Measurements from ENCODE around the gene DCAF15.

Gene DCAF15

DNA sequence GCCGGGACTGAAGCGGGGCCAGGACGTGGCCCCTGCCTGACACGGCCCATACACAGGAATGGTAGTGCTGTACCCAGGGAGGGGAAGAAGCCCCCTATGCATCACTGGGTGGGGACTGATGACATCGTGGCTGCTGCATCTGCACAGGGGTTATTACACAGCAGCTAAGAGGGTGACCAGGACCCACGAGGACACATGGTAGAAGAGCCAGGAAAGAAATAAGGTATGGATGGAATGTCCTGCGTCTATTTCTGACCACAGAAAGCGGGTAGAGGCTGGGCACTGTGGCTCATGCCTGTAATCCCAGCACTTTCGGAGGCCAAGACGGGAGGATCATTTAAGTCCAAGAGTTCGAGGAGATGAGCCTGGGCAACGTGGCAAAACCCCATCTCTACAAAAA lies 24.1 kb downstream of the DCAF15 start:
- DNase-seq (ENCODE audit: low read depth): no peak

DNA sequence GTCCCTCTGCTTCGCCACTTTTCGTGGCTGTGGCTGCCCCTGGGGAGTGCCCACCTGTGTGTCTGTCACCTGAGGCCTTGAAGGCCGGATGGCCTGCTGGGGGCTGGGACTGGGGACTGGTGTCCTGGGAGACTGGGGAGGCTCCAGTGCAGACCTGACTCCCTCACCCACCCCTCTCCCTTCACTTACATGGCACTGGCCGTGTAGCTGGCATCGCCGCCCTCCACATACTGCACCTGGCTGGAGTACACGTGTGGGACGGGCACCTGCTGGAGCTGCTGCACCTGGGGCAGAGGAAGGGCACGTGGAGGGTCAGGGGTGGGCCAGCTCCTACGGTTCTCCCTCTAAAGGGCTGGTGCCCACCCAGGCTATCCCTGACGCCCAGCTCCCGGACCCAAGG lies 25.5 kb downstream of the DCAF15 start:
- no peak for DNase-seq (ENCODE audit: low read depth)

DNA sequence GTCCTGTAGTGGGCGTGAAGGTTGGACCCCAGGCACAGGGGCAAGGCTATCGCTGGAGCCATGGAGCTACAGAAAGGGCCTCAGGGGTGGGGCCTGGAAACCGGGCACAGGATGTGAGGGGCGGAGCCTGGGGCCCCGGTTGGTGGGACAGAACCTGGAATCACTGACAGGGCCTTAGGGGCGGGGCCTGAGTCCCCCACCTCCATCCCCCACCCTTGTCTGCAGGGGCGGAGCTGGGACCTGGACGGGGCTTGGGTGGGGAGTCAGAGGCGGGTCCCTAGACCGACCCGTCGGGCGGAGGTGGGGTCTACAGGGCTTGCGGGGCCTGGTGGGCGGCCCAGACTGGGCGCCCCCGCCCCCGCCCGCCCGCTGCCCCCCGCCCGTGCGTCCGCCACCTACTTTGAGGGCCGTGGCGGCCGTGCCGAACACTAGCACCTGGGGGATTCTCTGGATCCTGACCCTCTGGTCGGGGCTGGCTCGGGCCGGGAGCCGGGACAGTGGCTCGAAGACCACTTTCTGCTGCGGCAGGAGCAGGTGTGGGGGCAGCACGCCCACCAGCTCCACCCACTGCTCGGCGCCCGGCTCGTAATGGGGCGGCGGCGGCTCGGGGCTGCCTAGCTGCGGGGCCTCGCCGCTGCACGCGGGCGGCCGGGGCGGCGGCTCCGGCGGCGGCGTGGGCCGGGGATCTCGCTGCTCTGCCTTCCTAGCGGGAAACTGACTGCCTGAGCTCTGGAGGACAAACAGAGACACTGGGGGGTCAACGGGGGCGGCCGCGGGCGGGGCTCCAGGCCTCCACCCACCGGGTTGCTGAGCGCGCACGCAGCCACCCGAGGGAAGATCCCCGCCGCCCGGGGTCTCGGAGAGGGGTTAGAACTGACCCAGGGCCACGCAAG lies 26.3 kb downstream of the DCAF15 start:
- no peak for DNase-seq (ENCODE audit: low read depth)

DNA sequence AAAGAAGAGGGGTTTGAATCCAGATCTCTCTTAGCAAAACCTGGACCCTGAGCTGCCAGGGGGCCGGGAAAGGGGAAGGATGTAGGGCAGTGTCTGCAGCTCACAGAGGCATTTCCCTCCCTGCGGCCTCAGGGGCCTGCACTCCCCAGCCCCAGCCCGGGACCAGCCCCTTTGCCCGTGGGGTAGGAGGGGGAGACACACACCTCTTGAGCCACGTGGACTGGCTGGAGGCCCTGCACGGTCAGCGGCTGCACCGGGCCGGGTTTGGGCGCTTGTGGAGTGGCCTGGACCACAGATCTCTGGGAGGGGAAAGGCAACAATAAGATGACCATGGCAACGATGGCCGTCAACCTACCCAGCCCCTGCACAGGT lies 26.9 kb downstream of the DCAF15 start:
- DNase-seq (ENCODE audit: low read depth): no peak

DNA sequence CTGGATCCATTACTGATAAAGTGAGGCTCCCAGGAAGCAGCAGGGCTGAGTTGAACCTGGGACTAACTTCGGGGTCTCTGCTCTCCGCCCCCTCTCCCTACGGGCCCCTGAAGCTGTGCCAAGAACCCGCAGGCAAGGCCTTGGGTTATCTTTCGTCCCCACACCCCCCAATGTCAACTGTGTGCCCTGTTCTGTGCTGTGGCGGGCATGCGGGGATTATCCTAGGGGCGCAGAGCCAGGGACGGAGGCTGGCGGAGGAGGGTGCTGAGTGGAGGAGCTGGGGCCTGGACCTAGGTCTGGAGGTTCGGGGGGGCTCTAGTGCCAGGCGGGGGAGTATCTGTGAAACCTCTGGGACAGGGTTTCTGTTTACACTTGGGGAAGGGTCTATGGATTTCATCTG lies 27.4 kb downstream of the DCAF15 start:
- DNase-seq (ENCODE audit: low read depth): no peak

DNA sequence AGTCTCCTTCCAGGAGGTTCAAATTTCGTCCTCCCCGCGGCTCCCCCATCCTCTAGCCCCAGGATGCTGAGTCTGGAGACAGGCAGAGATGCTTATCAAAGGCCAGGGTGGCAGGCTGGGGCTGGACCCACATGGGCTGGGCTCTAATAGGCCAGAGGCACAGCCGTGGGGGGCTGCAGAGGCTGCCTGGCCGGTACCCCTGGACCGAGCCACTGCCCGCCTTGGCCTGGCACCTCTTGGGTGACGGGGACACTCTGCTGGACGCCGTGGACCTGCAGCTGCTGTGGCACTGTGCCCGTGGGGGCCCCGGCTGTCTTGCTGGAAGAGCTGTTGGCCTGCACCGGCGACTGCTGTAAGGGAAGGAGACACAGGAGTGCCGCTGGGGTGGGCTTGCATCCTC lies 28.0 kb downstream of the DCAF15 start:
- no peak for DNase-seq (ENCODE audit: low read depth)

DNA sequence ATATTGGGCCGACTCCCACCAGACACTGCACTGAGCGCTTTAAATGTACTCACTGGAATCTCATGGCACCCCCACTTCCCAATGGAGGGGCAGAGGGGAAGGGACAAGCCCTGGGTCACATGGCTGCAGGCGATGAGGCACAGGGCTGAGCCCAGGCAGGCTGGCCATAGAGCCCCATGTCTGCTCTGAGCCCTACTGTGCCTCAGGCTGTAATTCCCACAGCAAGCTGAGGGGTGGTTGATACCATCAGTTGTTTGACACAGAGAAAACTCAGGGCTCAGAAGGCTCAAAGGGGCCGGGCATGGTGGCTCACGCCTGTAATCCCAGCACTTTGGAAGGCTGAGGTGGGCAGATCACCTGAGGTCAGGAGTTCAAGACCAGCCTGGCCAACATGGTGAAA lies 28.7 kb downstream of the DCAF15 start:
- no peak for DNase-seq (ENCODE audit: low read depth)

DNA sequence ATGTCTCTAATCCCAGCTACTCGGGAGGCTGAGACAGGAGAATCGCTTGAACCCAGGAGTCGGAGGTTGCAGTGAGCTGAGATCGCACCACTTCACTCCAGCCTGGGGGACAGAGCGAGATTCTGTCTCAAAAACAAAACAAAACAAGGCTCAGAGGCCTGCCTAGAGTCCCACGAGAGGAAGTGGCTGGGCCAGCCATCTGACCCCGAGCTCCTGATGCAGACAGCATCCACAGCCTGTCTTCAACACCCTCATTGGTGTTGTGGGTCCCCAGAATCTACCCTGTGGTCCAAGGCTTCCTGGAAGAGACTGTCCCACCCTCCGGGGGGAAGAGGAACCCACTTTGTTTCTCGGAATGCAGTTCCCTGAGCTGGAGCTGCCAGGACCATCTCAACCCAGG lies 29.2 kb downstream of the DCAF15 start:
- DNase-seq (ENCODE audit: low read depth): no peak

DNA sequence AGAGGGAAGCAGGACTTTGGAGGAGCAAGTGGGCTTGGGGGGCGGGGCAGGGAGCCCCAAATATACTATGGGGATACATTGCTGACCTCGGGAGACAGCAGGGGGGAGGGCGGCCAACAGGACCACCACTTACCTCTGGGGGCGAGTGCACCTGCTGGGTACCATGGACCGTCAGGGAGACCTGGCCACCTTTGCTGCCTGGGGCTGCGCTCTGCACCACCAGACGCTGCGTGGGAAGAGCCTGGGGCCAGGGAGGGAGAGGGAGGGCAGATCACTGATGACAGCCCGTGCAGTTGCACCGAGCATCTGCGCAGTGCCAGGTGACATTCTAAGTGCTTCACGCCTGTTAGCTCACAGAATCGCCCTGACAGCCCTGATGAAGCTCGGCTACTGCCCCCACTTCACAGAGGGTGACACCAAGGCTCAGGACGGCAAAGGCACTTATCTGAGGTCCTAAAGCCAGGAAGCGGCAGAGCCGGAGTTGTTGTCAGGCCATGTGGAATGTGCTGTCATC lies 29.7 kb downstream of the DCAF15 start:
- no peak for DNase-seq (ENCODE audit: low read depth)

DNA sequence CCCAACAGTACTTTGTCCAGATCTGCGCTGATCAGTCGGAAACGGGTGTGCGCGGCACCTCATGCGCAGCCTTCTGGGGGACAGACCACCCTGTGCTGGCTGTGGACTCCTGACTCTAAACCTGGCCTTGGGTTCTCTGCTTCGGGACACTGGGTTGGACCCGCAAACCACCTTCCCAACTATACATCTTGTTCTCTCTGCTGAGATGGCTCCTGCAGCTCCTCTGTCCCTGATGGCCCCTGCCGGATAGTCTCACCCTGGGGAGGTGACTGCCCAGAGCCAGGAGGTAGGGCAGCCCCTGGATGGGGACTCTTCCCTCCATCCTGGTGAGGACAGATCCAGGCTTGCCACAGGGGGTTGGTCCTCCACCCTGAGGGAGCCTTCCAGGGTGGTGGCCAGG lies 30.5 kb downstream of the DCAF15 start:
- no peak for DNase-seq (ENCODE audit: low read depth)

DNA sequence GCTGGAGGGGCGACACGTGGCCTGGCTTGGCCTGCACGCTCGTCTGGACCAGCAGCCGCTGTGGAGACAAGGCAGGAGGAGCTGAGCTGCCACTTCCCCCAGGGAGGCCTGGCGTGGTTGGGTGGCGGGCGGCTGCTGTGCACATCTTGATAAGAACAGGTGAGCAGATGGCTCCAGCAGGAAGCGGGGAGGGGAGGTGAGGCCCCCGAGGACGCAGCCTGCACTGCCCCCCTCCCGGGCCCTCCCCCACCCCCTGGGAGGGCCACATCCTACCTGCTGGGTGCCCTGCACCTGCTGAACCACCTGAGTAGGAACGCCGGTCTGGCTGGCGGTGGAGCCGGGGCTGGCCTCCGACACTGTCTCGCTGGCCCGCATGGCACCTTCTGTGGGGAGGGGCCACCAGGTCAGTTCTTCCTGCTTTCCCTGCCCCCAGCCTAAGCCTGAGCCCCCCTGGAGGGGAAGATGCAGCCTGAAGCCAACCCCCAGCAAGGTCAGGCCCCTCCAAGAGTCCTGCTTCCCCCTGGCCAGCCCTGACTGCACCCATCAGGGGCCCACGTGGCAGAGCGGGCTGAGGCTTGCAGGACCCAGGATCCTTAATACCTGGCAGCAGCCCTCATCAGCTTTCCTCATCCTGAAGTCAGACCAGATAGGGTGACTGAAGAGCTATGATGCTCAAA lies 31.0 kb downstream of the DCAF15 start:
- DNase-seq (ENCODE audit: low read depth): no peak

DNA sequence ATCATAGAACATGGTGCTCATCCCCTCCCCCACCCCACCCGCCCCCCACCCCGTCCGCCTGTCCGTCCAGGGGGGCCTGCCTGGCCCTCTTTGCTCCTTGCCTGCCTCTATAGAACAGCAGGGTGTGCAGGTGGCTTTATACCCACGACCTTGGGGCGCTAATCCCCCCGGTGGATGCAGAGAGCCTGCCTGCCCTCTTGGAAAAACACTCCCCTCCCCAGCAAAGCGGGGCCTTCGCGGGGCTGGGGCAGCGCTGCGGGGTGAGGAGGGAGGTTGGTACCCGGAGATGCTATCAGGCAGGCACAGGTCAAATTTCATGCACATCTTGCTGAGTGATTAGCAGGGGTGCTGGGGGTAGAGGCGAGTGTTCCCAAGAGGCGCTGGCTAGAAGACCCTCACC lies 31.9 kb downstream of the DCAF15 start:
- no peak for DNase-seq (ENCODE audit: low read depth)

DNA sequence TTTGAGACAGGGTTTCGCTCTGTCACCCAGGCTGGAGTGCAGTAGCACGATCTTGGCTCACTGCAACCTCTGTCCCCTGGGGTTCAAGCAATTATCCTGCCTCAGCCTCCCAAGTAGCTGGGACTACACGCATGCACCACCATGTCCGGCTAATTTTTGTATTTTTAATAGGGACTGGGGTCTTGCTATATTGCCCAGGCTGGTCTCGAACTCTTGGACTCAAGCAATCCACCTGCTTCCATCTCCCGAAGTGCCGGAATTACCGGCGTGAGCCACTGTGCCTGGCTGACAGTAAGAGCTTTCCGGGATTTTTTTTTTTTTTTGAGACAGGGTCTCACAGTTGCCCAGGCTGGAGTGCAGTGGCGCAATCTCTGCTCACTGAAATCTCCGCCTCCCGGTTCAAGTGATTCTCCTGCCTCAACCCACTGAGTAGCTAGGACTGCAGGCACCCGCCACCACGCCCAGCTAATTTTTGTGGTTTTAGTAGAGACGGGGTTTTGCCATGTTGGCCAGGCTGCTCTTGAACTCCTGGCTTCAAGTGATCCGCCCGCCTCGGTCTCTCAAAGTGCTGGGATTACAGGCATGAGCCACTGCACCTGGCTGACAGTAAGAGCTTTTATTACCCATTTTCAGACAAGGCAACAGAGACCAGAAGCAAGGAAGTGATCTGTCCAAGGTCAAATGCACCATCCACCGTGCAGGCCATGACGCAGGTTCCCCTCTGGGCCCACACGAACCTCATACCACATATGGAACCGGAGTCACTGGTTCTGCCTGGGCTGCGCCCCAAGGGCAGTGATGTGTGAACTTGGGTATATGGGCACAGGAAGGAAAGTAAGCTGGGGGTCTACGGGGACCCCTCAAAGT lies 32.8 kb downstream of the DCAF15 start:
- no peak for DNase-seq (ENCODE audit: low read depth)

DNA sequence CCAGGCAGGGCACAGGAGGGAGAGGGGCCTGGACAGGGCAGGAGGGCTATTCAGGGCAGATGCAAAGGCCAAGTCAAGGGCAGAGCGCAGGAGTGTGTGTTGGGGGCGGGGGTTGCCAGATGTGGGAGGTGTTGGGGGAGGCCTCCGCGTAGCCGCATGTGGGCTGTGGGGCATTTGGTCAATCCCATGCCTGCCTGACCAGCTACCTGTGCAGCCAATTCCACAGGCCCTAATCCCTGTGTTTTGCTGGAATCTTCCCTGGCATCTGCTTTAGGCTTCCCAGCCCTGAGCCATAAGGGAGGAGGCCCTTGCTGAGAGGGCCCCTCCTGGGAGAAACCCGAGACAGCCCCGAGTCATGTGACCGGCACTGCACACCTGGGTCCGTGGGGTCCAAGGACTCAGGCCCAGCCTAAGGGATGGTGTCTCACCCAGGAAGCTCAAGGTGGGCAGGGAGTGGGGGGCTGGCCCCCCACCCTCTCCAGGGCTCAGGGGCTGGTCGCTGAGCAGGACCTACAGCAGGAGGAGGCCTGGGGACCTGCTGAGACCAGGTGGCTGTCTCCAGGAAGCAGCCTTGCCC lies 33.5 kb downstream of the DCAF15 start:
- DNase-seq (ENCODE audit: low read depth): no peak

DNA sequence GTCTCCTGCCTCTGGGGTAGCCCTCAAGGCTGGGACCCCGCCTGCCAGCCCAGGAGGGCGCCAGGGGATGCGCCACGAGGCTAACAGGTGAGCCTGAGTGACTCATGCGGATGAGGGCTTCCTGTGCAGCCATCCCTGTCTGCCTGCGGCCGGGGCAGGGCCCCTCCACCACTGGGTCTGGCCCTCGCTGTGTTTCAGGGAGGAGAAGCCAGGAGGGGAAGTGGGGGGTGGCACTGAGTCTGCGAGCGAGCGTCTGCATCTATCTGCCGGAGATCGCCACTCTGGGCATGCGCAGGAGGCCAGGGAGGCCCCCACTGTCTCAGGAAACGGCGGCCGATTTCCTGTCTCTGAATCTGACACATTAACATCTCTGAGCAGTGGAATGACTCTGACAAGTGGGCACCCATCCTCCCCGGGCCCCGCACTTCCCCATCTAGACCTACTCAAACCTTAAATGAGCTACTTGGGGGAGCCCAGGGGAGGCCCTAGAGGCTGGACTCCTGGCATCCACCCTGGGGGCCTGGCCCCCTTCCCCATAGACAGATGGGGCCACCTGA lies 34.1 kb downstream of the DCAF15 start:
- DNase-seq (ENCODE audit: low read depth): peak; percentile 98

DNA sequence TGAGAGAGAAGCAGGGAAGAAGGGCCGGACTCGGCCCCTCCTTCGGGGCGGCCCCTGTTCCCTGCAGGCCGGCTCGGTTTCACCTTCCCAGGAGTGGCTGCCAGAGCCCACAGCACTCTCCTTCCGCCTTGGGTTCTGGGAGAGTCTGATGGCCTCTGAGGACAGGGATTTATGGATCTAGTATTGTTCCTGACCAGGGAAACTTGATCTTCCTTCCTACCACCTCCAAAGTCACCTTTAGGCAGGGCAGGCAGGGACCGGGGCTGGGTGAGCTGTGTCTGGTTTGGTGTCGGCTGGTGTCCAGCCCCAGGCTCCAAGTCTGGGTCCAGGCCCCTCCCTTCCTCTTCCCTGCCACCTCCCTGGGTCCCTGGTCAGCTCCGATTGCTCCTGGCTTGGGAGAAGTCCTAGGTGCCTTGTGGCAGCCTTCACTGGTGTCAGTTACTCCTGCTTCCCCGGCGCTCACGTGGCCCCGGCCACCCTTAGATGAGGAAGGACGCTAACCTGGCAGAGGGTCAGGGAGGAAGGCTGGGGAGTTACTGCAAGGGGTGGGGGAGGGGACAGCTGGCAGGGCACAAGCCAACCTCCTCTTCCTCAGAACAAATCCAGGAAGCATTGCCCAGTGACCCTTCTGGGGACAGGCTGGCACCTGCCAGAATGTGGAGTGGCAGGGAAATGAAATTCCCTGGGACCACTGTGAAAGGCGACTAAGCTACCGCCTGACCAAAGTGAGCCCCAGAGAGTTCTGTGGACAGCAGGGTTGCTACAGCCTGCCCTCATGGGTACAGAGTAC lies 35.0 kb downstream of the DCAF15 start:
- DNase-seq (ENCODE audit: low read depth): no peak

DNA sequence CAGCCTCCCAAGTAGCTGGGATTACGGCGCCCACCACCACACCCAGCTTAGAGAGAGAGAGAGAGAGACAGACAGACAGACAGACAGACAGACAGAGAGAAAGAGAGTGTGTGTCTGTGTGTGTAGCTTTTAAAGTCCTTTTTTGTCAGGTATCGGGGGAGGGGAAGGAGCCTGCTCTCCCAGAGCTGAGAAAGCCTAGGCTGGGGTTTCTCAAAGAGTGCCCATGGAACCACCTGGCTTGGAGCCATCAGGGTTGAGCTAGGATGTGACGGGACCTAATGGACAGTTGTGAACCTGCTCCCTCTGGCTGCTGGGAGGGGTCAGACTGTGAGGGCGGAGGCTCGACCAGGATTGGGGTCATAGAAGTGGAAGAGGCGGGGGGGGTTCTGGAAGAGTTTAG lies 37.2 kb downstream of the DCAF15 start:
- no peak for DNase-seq (ENCODE audit: low read depth)

DNA sequence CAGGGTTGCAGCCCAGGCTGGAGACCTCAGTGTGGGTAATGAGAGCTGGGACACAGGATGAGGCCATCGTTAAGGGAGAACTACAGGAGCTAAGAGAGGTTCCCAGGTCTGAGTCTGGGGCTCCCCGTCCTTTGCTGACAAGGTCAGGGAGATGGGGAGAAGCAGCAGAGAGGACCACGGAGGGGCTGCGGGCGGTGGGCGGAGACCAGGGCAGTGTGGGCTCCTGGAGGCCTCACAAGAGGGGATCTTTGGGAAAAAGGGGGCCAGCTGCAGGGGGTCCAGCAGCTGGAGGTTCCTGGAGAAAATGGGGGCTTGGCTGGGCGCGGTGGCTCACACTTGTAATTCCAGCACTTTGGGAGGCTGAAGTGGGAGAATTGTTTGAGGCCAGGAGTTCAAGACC lies 37.8 kb downstream of the DCAF15 start:
- no peak for DNase-seq (ENCODE audit: low read depth)

DNA sequence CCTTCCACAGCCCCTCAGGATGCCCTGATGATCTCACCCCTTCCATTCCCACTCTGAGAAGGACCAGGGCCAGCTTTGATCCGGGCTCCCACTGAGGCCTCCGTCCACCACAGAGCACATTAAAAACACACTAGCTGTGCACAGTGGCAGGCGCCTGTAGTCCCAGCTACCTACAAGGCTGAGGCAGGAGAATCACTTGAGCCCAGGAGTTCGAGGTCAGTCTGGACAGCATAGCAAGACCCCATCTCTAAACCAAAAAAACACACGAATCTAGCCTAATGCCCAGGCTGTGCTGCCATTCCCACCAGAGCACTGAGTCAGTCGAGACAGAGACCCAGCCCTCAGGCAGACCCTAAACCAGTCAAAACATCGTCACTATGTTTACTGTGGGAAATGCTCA lies 39.7 kb downstream of the DCAF15 start:
- DNase-seq (ENCODE audit: low read depth): no peak

DNA sequence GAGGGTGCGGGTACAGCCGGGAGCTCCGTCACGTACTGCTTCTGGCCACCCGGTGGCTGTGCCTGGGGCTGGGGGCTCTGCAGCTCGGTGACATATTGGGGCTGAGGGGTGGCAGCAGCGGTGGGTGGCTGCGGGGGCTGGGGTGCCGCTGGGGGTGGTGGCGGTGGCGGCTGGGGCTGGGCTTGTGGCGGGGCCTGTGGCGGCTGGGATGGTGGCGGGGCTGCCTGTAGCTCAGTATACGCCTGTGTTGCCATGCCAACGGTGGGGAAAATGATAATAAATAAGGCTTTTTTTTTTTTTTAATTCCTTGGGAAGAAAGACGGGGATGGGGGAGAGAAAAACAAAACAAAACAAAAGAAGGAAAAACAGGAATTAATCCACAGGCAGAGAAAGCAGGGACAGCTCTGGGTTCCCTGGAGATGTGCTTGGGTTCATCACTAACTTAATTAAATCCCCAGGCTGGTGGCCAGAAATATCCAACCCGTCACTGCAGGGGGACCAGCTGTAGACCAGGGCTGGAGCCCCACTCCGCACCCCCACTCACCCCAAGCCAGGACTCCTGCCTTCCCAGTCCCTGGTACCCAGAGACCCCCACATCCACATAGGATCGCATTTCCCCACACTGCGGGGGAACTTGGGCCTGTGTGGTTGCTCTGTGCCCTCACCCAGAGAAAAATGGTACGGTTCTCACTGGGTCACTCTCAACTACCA lies 41.4 kb downstream of the DCAF15 start:
- DNase-seq (ENCODE audit: low read depth): no peak

Measured in stimulated activated CD4-positive, alpha-beta T cell treated with anti-CD3 and anti-CD28 coated beads, Interleukin-2, amount 100 ng/mL, for 4 hours (primary cell).